Karpas-422 (cell line): ENCODE results near the gene C1QL4. TPM values are rescaled to one million over a fixed set of nuclear protein-coding genes. Genes with fewer than 3 reads are reported as not detected.
A peak's percentile ranks its signal among the peaks of the same experiment; 100 is the strongest.

Experiments used
- DNase-seq: peaks from one replicate; pipeline ENCODE4 v3.0.0-alpha.2; 2015
- H2AFZ ChIP-seq: fragments of 200-600 bp; sonication (generic); 2 replicates; pipeline ENCODE4 v1.6.1; 2014; ENCODE audit warnings: antibody characterized with exemption, low read length, mixed read lengths
- H3K27ac ChIP-seq: fragments of 200-600 bp; sonication (generic); 2 replicates; pipeline ENCODE4 v1.5.1; 2014; ENCODE audit warnings: mild to moderate bottlenecking, low read length, moderate library complexity
- H3K27me3 ChIP-seq: fragments of 200-600 bp; sonication (generic); 2 replicates; pipeline ENCODE4 v1.6.1; 2014; ENCODE audit warnings: low read length, mixed read lengths
- H3K36me3 ChIP-seq: fragments of 200-600 bp; sonication (generic); 2 replicates; pipeline ENCODE4 v1.6.1; 2014; ENCODE audit warnings: low read length, mixed read lengths; ENCODE audit not compliant: insufficient read depth
- H3K4me1 ChIP-seq: fragments of 200-600 bp; sonication (generic); 2 replicates; pipeline ENCODE4 v1.6.1; 2014; ENCODE audit warnings: mild to moderate bottlenecking, low read length, mixed read lengths
- H3K4me2 ChIP-seq: fragments of 200-600 bp; sonication (generic); 2 replicates; pipeline ENCODE4 v1.6.1; 2014; ENCODE audit warnings: low read length, low read depth, mild to moderate bottlenecking; ENCODE audit not compliant: poor library complexity, severe bottlenecking
- H3K4me3 ChIP-seq: fragments of 200-600 bp; sonication (generic); 2 replicates; pipeline ENCODE4 v1.5.1; 2014; ENCODE audit warnings: mild to moderate bottlenecking, antibody characterized with exemption, low read length, mixed read lengths
- H3K79me2 ChIP-seq: fragments of 200-600 bp; sonication (generic); 2 replicates; pipeline ENCODE4 v1.6.1; 2014; ENCODE audit warnings: mild to moderate bottlenecking, low read length, mixed read lengths
- H3K9ac ChIP-seq: fragments of 200-600 bp; sonication (generic); 2 replicates; pipeline ENCODE4 v1.6.0; 2014; ENCODE audit warnings: low read length
- H3K9me2 ChIP-seq: fragments of 200-600 bp; sonication (generic), shearing (Covaris generic); replicated peaks from 2 replicates; pipeline ENCODE4 v1.6.0; 2014; ENCODE audit warnings: mild to moderate bottlenecking, low read length, moderate library complexity; ENCODE audit not compliant: insufficient read depth
- H3K9me3 ChIP-seq: fragments of 300-700, 200-600 bp; sonication (generic); 2 replicates; pipeline ENCODE4 v1.6.1; 2014; ENCODE audit warnings: low read length, mixed read lengths
- H4K20me1 ChIP-seq: fragments of 200-600 bp; sonication (generic); 2 replicates; pipeline ENCODE4 v1.6.1; 2014; ENCODE audit warnings: mild to moderate bottlenecking, antibody characterized with exemption, low read length, low read depth; ENCODE audit not compliant: insufficient read depth
- total RNA-seq: library from RNA; depleted of rRNA; stranded (reverse); fragments of >200 nt; shearing (Covaris generic); gene quantifications from 2 replicates; pipeline ENCODE4 v1.2.3, GENCODE V29; 2014; ENCODE audit warnings: low replicate concordance

C1QL4 gene
- total RNA-seq, 1 experiment from 2014 or later: not detected

DNA sequence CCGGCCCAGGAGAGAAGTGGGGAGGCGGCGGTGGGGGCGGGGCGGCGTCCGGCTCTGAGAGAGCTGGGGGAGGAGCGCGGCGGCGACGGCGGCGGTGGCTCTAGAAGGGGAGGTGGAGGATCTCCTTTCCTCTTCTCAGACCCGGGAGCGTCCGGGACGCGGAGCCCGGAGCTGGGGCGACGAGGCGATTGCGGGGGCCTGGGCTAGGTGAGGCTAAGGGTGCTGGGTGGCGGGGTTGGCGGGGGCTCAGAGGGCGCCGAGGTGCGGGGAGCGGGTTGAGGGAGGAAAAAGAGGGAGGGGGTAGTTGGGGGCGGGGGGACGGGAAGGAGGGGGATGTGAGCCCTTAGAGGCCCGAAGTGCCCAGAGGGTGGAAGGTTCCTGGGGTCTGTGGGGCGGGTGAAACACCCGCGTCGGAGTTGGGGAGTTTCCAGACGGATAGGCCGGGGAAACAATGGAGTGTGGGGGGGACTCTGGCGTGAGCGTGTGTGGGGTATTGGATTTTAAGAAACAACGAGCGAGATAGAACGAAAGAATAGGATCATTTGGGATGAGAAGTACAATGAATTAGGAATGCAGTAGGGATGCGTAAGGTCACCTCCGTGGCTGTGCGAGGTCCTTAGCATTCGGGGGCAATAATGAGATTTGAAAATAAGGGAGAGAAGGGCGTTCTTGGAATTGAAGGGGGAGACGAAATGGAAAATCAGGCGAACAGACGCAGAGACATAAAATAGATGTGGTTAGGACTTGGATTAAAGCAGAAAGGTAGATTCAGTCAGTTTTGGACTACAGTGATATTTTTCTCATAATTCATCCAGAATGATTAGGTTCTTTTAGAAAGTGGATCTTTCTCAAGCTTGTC lies 30.6 kb upstream of the C1QL4 start, which contains the start of gene SPATS2:
SPATS2 (plus strand) TSS at position 82 of the 859 bp plus-strand sequence. CDS start 93,551 bp downstream, outside the sequence.
- peak within 1 kb of the TSS; percentile 66 for H3K4me3 ChIP-seq
- H3K4me2 ChIP-seq: peak within 1 kb of the TSS; percentile 80
- H2AFZ ChIP-seq: peak within 1 kb of the TSS; percentile 89; the same call in 1 of the 2 replicates
- H3K36me3 ChIP-seq: peaks cover 15% of the 10 kb centered on the region
- H3K79me2 ChIP-seq: peaks cover 51% of the 10 kb centered on the region
- peak within 1 kb of the TSS; percentile 97 for H3K9ac ChIP-seq
- H3K9me3 ChIP-seq: no peaks in the 10 kb centered on the region
- H3K27me3 ChIP-seq: no peaks in the 10 kb centered on the region
- peaks cover 37% of the 10 kb centered on the region for H3K4me1 ChIP-seq
- no peaks in the 10 kb centered on the region for H3K9me2 ChIP-seq
- DNase-seq: no peak
- no peaks in the 10 kb centered on the region; the same call in 1 of the 2 replicates for H4K20me1 ChIP-seq
- H3K27ac ChIP-seq: peak within 1 kb of the TSS; percentile 88

DNA sequence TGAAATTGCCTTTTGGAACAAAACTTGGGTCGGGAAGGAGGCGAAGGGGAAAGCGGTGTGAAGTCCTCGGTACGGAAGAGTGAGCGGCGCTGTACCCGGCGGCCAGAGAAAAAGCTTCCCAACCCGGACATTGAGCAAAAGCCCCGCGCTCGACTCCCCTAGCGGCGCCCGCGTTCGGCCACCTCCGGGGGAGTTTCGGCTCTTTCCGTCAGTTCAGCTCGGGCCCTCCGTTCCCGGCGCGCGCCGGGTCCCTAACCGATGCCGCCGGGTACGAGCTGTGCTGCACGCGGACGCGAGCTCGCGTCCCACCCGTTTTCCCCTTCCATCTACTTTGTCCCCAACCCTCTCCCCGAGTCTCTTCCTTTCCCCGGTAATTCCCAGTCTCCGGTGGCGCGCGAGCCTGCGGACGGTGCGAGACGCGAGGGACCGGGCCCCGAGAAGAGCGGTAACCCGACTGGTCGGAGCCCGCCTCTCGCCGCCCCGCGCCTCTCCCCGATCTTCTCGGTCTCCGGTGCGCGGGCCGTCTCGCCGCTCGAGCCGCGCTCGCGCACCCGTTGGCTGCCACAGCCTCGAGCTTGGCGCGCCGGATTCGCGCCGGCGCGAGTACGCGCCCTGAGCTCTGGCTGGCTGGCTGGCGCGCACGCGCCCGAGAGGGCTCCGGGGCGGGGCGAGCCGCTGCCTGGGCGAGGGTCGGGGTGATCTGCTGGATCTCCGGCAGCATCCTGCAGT lies 29.8 kb upstream of the C1QL4 start:
- Histone ChIP-seq H3K4me3 (peak overlapping the region; percentile 66), H3K9me3 (no peaks in the 10 kb centered on the region), H3K36me3 (peaks cover 9% of the 10 kb centered on the region; the same call in 1 of the 2 replicates), H4K20me1 (no peaks in the 10 kb centered on the region; the same call in 1 of the 2 replicates), H3K4me2 (peak overlapping the region; percentile 80), H2AFZ (peak overlapping the region; percentile 89; the same call in 1 of the 2 replicates), H3K79me2 (peaks cover 43% of the 10 kb centered on the region), H3K4me1 (peaks cover 37% of the 10 kb centered on the region), H3K9me2 (no peaks in the 10 kb centered on the region), H3K27ac (peak overlapping the region; percentile 88), H3K27me3 (no peaks in the 10 kb centered on the region), H3K9ac (peak overlapping the region; percentile 97)
- DNase-seq: peak; percentile 98

- Histone ChIP-seq H3K4me3 (peak overlapping the region; percentile 66), H3K27me3 (no peaks in the 10 kb centered on the region), H3K9ac (peak overlapping the region; percentile 97), H3K4me2 (peak overlapping the region; percentile 80), H3K4me1 (peaks cover 30% of the 10 kb centered on the region), H2AFZ (peak overlapping the region; percentile 89; the same call in 1 of the 2 replicates), H3K9me2 (no peaks in the 10 kb centered on the region), H3K9me3 (no peaks in the 10 kb centered on the region), H3K36me3 (0 out of 2 replicates have a peak, but pooled peaks cover 2% of the 10 kb centered on the region), H4K20me1 (no peaks in the 10 kb centered on the region; the same call in 1 of the 2 replicates), H3K79me2 (peaks cover 37% of the 10 kb centered on the region), H3K27ac (peak overlapping the region; percentile 88)
- DNase-seq: no peak
Measured at GRCh38 chr12:49366096-49366651, 29.2 kb upstream of the C1QL4 start.

DNA sequence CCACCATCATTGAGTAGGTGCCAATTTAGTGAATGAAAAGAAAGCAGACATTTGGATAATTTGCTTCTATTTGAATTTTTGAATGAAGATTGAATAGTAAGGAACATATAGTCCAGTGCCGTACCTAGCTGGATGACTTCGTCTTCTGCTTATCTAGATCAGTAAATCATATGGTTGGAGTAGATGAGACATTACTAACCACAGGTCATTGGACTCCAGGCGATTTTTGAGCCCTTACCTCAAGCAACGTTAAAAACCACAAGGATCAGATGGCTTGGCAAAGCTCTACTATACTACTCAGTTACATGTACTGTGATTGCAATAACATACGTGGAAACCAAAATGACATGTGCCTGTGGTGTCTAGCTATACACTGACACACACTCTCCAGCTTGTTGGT lies 28.6 kb upstream of the C1QL4 start:
- no peak overlapping the region for H2AFZ ChIP-seq
- H3K4me2 ChIP-seq: peak overlapping the region; percentile 80
- H3K4me1 ChIP-seq: peaks cover 27% of the 10 kb centered on the region
- H4K20me1 ChIP-seq: no peaks in the 10 kb centered on the region; the same call in 1 of the 2 replicates
- H3K27me3 ChIP-seq: no peaks in the 10 kb centered on the region
- H3K36me3 ChIP-seq: no peaks in the 10 kb centered on the region
- H3K79me2 ChIP-seq: peaks cover 30% of the 10 kb centered on the region
- no peak for DNase-seq
- H3K27ac ChIP-seq: no peak overlapping the region
- H3K9ac ChIP-seq: no peak overlapping the region
- H3K9me2 ChIP-seq: no peaks in the 10 kb centered on the region
- no peaks in the 10 kb centered on the region for H3K9me3 ChIP-seq
- no peak overlapping the region for H3K4me3 ChIP-seq

GRCh38 chr12:49364989-49365388 lies 28.0 kb upstream of the C1QL4 start:
- no peak for DNase-seq
- Histone ChIP-seq H3K4me3 (no peak overlapping the region), H3K9me2 (no peaks in the 10 kb centered on the region), H3K9ac (no peak overlapping the region), H3K27ac (no peak overlapping the region), H2AFZ (no peak overlapping the region), H3K4me1 (peaks cover 22% of the 10 kb centered on the region), H3K9me3 (no peaks in the 10 kb centered on the region), H3K36me3 (no peaks in the 10 kb centered on the region), H3K79me2 (peaks cover 25% of the 10 kb centered on the region), H3K27me3 (no peaks in the 10 kb centered on the region), H3K4me2 (no peak overlapping the region), H4K20me1 (no peaks in the 10 kb centered on the region; the same call in 1 of the 2 replicates)

DNA sequence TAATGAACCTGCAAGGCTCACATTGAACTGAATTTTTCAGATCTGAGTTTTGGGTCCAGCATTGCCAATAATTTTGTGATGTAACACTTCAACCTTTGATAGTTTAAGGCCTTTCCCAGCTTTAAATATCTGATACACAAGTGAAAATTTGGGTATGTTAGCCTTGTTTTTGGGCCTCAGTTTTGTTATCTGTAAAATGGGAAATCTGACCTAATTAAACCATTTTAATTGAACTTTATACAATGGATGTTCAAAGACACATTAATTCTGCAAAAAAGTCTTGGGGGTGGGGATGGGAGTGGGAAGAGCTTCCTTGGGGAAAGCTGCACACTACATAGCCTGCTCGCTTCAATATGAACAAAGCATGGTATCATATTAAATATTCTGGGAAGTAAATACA lies 25.1 kb upstream of the C1QL4 start:
- Histone ChIP-seq H3K9me3 (no peaks in the 10 kb centered on the region), H3K27ac (no peak overlapping the region), H3K4me3 (no peak overlapping the region), H3K4me2 (no peak overlapping the region), H3K4me1 (peaks cover 12% of the 10 kb centered on the region), H3K79me2 (no peaks in the 10 kb centered on the region; the same call in 1 of the 2 replicates), H3K27me3 (no peaks in the 10 kb centered on the region), H4K20me1 (no peaks in the 10 kb centered on the region), H2AFZ (no peak overlapping the region), H3K9ac (no peak overlapping the region), H3K9me2 (no peaks in the 10 kb centered on the region), H3K36me3 (no peaks in the 10 kb centered on the region)
- no peak for DNase-seq

DNA sequence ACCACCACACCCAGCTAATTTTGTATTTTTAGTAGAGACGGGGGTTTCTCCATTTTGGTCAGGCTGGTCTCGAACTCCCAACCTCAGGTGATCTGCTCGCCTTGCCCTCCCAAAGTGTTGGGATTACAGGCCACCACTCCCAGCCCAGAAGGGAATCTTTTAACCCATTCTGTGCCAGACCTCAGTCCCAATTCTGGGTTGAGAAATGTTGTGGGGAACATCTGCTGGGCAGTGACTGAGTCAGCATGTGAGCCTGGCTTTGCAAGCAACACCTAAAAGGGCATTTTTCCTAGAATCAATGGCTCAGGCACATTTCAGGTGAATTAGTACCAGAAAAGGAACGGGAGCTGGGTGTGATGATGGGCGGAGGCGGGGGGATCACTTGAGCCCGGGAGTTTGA lies 22.7 kb upstream of the C1QL4 start:
- H2AFZ ChIP-seq: no peak overlapping the region
- H3K27me3 ChIP-seq: no peaks in the 10 kb centered on the region
- no peak overlapping the region for H3K4me2 ChIP-seq
- H3K4me1 ChIP-seq: peaks cover 15% of the 10 kb centered on the region
- no peaks in the 10 kb centered on the region for H4K20me1 ChIP-seq
- no peak overlapping the region for H3K27ac ChIP-seq
- no peaks in the 10 kb centered on the region for H3K79me2 ChIP-seq
- H3K9me2 ChIP-seq: no peaks in the 10 kb centered on the region
- no peak overlapping the region for H3K4me3 ChIP-seq
- H3K9me3 ChIP-seq: no peaks in the 10 kb centered on the region
- no peaks in the 10 kb centered on the region for H3K36me3 ChIP-seq
- DNase-seq: no peak
- H3K9ac ChIP-seq: no peak overlapping the region
